HL-60 (cell line): Measurements from ENCODE around the gene DEPDC4.

Experiments
- DNase-seq, 2 experiments: peaks; one replicate each; pipeline ENCODE4 v3.0.0-alpha.2; 2010 to 2020; ENCODE audit warnings: low read depth in 1 of 2, low spot score in 1 of 2
- H3K27ac ChIP-seq: fragments of 250-450 bp; sonication (Bioruptor Pico); replicated peaks from 2 replicates; pipeline ENCODE4 v1.5.1; 2020; ENCODE audit warnings: mild to moderate bottlenecking, moderate library complexity
- H3K27me3 ChIP-seq: fragments of 250-450 bp; sonication (Bioruptor Pico); 2 replicates; pipeline ENCODE4 v1.5.1; 2021; ENCODE audit warnings: mild to moderate bottlenecking, moderate library complexity; ENCODE audit not compliant: insufficient read depth, poor library complexity, severe bottlenecking
- H3K4me3 ChIP-seq: replicated peaks from 2 replicates; pipeline ENCODE4 v1.5.1; 2011; ENCODE audit warnings: mild to moderate bottlenecking, control low read depth, low read length; ENCODE audit not compliant: insufficient read depth
- GABPA ChIP-seq: IDR thresholded peaks from 2 replicates; pipeline ENCODE4 v1.6.1; 2012; ENCODE audit warnings: low read depth
- POLR2AphosphoS5 ChIP-seq: IDR thresholded peaks from 2 replicates; pipeline ENCODE4 v1.6.1; 2012; ENCODE audit warnings: low read depth
- SPI1 ChIP-seq: IDR thresholded peaks from 2 replicates; pipeline ENCODE4 v1.6.1; 2012; ENCODE audit warnings: low read depth, mild to moderate bottlenecking, borderline replicate concordance
- TF ChIP-seq, protein P1 (sequence below): IDR thresholded peaks from 2 replicates; pipeline ENCODE4 v1.6.1; 2012; ENCODE audit warnings: low read depth; ENCODE audit not compliant: insufficient replicate concordance
- TF ChIP-seq, protein P2 (sequence below): IDR thresholded peaks from one replicate; pipeline ENCODE4 v1.5.1; 2011; ENCODE audit warnings: low read length, control low read depth, inconsistent platforms; ENCODE audit not compliant: insufficient read depth

Gene DEPDC4

DNA sequence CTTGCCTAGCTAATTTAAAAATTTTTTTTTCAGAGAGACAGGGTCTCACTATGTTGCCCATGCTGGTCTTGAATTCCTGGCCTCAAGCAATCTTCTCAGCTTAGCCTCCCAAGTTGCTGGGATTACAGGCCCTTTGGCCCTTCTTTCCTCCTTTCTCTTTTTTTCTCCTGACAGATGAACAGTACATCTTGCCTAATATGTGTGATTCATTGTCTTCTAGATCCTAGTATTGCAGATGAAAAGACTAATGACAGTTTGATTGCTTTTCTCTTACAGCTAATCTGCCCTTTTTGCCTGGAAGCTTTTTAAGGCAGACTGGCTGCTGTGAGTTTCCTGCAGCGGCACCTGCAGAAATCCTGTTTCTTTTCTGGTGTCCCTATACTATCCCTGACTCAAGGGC is 12.0 kb downstream of the DEPDC4 start:
- Histone ChIP-seq H3K4me3 (no peak overlapping the region), H3K27me3 (no peaks in the 10 kb centered on the region), H3K27ac (no peak overlapping the region)
- TF ChIP-seq, protein P1, sequence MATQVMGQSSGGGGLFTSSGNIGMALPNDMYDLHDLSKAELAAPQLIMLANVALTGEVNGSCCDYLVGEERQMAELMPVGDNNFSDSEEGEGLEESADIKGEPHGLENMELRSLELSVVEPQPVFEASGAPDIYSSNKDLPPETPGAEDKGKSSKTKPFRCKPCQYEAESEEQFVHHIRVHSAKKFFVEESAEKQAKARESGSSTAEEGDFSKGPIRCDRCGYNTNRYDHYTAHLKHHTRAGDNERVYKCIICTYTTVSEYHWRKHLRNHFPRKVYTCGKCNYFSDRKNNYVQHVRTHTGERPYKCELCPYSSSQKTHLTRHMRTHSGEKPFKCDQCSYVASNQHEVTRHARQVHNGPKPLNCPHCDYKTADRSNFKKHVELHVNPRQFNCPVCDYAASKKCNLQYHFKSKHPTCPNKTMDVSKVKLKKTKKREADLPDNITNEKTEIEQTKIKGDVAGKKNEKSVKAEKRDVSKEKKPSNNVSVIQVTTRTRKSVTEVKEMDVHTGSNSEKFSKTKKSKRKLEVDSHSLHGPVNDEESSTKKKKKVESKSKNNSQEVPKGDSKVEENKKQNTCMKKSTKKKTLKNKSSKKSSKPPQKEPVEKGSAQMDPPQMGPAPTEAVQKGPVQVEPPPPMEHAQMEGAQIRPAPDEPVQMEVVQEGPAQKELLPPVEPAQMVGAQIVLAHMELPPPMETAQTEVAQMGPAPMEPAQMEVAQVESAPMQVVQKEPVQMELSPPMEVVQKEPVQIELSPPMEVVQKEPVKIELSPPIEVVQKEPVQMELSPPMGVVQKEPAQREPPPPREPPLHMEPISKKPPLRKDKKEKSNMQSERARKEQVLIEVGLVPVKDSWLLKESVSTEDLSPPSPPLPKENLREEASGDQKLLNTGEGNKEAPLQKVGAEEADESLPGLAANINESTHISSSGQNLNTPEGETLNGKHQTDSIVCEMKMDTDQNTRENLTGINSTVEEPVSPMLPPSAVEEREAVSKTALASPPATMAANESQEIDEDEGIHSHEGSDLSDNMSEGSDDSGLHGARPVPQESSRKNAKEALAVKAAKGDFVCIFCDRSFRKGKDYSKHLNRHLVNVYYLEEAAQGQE: no peak
- TF ChIP-seq SPI1: no peak
- TF ChIP-seq, protein P2, sequence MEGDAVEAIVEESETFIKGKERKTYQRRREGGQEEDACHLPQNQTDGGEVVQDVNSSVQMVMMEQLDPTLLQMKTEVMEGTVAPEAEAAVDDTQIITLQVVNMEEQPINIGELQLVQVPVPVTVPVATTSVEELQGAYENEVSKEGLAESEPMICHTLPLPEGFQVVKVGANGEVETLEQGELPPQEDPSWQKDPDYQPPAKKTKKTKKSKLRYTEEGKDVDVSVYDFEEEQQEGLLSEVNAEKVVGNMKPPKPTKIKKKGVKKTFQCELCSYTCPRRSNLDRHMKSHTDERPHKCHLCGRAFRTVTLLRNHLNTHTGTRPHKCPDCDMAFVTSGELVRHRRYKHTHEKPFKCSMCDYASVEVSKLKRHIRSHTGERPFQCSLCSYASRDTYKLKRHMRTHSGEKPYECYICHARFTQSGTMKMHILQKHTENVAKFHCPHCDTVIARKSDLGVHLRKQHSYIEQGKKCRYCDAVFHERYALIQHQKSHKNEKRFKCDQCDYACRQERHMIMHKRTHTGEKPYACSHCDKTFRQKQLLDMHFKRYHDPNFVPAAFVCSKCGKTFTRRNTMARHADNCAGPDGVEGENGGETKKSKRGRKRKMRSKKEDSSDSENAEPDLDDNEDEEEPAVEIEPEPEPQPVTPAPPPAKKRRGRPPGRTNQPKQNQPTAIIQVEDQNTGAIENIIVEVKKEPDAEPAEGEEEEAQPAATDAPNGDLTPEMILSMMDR: no peak
- no peak for TF ChIP-seq GABPA
- TF ChIP-seq POLR2AphosphoS5: no peak
- no peak for DNase-seq

DNA sequence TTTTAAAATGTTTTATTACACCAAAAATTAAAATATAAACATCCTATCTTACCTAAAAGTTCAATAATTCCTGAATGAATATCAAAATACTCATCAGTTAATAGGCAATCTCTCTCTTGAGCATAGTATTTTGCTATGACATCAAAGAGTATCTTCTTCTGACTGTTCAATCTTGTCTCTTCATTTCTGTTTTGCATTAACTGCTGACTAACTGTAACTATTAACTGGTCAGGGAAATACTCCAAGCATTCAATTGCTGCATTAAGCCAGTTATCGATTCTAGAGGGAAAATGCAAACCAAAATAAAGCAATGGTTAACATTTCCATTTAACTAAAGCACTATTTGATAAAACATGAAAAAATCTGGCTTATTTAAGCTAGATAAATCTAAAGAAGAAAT is 13.4 kb downstream of the DEPDC4 start:
- DNase-seq: no peak
- no peak for TF ChIP-seq GABPA
- TF ChIP-seq, protein P1: no peak
- no peak for TF ChIP-seq POLR2AphosphoS5
- TF ChIP-seq SPI1: no peak
- TF ChIP-seq, protein P2: no peak
- no peak overlapping the region for H3K4me3 ChIP-seq
- no peaks in the 10 kb centered on the region for H3K27me3 ChIP-seq
- no peak overlapping the region for H3K27ac ChIP-seq

DNA sequence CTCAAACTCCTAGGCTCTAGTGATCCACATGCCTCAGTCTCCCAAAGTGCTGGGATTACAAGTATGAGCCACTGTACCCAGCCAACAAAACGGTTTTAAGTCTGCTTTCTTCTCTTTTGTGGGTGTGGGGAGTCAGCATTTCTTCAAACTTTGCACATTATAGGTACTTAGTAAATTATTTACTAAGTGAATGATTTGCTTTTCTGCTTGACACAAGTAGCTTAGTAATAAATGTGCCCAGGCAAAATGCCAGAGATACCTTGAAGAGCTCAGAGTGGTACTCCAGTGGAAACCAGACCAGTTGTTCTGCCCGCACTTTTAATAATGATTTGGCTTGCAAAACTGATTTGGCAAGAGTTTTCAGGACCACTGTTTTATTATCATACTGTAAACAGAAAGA is 15.0 kb downstream of the DEPDC4 start:
- no peak for DNase-seq
- Histone ChIP-seq H3K27ac (no peak overlapping the region), H3K27me3 (no peaks in the 10 kb centered on the region), H3K4me3 (no peak overlapping the region)
- TF ChIP-seq, protein P1: no peak
- TF ChIP-seq SPI1 (no peak), GABPA (no peak), POLR2AphosphoS5 (no peak)
- TF ChIP-seq, protein P2: no peak
